T-helper 2 cell (primary cell): Measurements from ENCODE around the gene PAX3.
"Not testable (repeated sequence)": the region's sequence is repeated elsewhere in the genome, so short reads cannot be mapped to it uniquely, and the experiment has no call there.

ENCODE experiments used
- DNase-seq, 5 experiments: peaks; one replicate each; pipeline versions ENCODE4 v3.0.0 to v3.0.0-alpha.2; 2012 to 2022

The PAX3 gene

DNA sequence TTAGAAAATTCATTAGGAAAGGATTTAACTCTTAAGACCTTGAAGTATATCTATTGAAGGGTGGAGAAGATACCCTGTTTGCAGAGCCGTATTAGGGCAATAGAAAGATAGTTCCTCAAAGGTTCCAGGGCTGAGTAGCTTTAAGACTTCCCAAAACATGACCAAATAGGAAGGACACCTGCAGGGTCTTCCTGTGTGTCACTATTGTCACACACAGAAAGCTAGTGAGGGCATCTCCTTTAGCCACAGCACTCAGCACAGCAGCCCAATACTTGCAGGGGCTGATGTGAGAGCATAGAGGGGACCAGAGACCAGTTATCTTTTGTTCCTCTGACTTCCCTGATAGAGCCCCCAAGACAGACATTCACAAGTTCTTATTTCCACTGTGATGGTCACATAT lies 93.7 kb downstream of the PAX3 start:
- no peak for DNase-seq

DNA sequence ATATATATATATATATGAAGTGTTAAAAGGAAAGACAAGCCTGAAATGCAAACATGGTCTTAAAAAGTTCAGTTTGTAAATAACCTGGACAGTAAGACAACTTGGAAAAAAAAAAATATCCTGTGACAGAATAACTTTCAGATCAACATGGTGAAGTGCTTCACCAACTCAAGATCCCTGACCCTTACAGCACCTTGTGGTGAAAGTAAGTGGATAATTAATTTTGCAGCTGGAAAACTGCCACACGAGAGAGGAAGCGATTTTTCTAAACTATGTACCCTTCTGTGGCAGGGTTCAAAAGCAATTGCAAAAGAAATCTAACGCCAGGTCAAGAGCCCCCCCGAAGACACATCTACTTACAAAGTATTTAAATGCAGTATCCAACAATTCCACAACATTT lies 95.8 kb downstream of the PAX3 start:
- DNase-seq = no peak

DNA sequence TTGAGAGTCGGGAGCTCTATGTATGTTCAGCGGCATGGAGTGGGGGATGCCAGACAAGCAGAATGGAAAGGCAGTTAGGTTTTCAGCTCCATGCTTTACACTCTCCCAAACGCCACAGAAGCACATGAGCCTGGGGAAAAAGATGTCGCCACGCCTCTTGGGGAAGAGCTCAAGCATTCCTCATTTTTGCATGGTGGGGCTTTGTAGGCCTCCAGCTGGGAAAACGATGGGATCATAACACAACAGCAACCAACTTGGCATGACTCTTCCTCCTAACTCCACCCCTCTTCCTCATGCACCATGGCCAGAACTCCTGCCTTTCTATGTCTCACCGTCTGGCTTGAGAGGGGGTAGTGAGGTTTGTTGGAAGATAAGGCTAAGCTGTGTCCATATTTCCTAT lies 102.6 kb downstream of the PAX3 start:
- no peak for DNase-seq

DNA sequence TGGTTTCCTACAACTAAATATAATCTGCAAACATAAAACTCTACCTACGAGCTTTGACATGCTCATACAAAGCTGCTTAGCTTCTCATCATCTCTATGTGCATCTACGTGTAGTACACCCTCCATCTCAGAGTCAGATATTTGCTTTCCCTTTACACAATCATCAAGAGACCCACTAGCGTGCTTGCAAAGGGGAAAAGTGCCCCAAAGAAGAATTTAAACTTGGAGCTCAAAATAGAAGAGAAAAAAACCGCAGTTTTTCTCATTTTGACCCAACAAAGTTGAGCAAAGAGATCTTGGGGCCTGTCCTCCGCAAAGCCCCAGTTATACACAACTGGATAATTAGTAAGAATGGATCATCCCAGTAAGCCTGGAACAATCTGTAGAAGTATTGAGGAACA lies 104.1 kb downstream of the PAX3 start:
- peak in 1 of 5 experiments; percentile 5 for DNase-seq

DNA sequence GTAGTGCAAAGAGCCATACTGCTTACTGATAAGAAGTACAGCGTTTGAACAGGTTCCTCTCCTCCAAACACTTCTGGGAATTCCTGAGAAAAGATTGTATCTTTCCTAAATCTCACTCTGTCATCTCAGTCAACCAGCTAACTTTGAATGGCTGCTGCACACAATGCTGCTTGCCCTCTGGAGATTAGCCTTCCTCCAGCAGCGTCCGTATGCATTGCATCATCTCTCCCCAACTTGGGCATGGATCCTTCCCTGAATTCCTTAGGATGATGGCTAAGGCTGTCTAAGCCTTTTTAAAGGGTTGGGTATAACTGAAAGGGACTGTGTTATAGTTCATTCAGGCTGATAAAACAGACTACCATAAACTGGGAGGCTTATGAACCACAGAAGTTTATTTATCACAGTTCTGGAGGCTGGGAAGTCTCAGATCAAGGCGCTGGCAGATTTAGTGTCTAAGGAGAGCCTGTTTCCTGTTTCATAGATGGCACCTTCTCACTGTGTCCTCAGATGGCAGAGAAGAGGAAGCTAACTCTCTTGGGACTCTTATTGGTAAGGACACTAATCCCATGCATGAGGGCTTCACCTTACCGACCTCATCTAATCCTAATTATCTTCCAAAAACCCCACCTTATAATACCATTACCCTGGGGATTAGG lies 105.3 kb downstream of the PAX3 start:
- DNase-seq = no peak

DNA sequence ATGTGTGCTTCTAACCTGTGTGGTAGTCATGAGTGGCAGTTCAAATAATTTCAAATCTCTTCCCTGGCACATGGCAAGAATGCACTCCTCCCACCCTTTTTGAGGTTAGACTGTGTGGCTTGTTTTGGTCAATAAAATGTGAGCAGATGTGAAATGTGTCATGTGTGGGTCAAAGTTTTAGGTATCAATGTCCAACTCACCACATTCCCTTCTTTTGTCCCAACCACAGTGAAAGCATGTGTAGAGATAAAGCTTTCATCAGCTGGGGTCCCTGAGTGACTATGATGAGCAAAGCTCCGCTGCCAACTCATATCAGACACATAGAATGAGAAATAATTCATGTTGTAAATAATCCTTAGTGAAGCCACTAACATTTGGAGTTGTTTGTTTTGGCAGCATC lies 118.2 kb downstream of the PAX3 start:
- no peak for DNase-seq

DNA sequence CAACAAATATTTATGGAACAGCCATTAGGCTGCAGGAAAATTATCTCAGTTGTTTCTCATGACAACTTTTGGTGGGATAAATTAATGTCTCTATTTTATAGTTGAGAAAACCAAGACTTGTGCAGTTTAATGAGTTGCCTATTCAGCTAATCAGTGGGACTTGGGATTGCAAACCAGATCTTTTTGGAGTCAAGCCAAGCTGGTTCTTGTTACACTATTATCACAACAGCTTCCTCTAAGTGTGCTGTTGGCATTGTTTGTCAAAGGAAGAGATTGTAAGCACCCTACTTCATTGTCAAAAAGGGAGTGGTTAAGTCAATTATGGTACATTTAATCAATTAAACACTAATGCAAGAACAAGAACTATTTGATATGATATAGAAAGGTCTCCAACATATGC lies 119.2 kb downstream of the PAX3 start:
- DNase-seq = no peak

DNA sequence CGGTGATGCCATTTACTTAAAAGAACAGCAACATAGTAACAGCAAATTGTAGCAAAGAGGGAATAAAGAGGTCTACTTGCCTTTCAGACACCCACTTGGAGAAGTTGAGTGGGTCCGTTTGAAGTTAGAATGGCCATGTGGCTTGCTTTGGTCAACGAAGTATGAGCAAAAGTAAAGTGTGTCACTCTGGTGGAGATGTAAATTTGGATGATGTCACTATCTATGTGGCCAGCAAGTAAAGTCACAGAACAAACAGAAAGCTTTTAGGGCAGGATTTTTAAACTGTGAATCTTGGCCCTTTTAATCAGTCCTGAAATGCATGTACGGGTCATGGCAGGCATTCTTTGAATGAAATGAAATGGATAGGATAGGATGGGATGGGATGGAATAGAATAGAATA lies 120.3 kb downstream of the PAX3 start:
- DNase-seq = no peak

DNA sequence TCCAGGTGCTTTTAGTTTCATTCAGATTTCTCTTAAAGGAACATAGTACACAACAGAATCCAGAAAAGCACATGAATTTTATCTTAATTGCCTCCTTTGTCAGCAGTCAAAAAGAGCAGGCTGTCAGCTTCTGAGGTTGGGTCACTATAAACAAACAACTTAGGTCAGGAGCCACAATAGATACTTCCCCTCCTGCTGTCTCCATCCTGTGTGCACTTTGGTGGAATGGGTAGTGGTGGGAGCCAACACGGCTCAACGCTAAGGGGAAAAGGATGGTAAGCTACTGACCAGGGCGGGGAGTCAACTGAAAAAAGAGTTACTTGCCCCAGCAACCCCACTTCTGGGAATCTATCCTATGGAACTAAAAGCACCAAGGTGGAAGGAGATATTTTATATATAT lies 121.9 kb downstream of the PAX3 start:
- DNase-seq = no peak

DNA sequence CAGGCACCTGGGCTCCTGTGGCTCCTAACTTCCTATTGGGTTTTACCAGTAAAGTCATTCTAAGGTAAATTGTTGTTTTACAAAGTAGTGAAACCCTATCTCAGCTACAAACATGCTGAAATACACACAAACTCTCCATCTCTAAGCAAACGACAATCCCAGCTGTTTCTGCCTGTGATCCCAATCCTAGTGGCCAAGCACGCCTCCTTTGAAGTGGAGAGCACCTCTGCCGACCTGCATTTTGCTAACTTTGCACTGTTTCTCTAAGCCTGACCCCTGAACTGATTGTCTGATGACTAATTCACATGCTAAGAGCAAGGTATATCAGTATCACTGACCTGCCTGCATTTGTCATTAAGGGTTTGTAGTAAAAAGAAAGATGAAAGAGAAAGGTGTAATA lies 124.3 kb downstream of the PAX3 start:
- DNase-seq = no peak

DNA sequence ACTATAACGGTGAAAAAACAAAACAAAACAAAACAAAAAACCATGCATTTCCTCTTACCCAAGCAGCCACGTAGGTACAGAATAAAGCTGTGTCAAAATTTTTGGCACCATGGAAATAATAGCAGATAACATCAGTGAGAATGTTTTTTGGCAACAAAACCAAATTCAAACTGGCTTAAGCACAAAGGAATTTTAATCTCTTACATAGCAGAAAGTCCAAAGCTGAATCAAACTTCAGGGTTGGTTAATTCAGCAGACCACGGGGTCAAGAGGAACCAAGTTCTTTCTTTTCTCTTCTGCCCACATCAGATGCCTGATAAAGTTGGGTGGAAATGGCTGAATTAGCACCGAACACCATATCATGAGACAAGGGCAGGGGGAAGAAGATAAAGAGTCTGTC lies 129.5 kb downstream of the PAX3 start:
- DNase-seq = no peak

DNA sequence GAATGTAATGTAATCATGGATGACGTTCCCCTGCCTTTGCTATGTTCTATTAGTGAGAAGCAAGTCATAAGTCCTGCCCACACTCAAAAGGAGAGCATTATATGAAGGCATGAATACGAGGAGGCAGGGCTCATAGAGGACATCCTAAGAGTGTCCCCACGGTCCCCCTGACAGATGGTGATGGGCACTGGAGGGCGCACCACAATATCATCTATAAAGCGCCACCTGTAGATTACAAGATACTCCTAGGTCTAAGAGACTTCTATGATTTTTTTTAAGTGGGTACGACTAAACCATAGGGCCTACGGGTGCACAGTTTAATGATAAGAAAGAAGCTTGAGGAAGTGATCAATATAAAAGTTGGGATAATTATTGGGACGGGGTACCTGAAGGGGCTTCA lies 131.0 kb downstream of the PAX3 start:
- DNase-seq = no peak

DNA sequence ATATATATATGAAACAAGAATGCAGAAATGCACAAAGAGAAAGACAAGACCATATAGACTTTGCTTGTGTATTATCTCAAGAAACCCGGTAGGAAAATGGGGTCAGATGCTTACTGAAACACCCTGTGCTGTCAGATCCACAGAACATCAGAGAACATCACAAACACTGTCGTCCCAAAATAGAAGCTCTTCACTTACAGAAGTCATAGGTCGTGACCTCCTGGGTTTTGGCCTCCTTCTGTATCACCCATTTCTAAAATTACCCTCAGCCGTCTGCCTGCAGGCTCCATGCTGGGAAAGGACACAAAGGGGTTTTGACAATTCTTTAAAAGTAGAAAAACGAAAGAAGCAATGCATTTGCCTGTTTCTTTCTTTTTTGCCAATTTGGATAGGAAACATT lies 137.9 kb downstream of the PAX3 start:
- DNase-seq = no peak

DNA sequence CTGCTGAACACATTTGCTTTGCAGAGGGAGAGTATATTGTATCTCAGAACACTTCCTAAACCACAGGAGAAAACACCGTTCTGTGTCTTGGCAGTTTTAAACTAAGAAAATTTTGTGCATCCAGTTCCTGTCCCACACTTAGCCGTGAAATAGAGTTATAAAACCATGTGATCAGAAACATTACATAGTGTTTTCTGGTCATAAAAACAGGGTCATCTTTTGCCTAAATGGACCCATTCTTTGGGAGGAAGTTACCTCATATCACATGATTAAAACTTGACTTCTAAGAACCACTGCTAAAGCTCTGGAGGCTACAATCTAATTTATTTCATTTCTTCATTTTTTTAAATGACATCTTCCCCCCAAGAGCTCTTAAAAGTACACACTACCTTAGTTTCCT lies 138.7 kb downstream of the PAX3 start:
- no peak for DNase-seq

DNA sequence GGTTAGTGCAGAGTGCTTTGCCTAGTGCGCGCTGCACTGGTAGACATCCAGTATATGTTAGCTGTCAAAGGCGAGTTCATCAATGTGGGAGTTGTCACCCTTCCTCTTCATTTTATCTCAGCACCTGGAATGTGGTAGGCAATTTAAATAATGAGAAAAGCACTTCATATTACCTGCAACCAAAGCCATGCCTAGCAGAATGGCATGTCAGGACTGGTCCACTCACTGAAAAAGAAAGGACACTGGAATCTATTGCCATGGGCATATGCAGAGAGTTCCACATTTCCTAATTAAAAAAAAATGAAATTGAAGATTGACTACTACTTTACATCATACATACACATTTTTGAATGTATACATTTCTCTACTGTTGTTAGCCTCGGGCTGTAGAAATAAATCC lies 139.6 kb downstream of the PAX3 start:
- DNase-seq = no peak

DNA sequence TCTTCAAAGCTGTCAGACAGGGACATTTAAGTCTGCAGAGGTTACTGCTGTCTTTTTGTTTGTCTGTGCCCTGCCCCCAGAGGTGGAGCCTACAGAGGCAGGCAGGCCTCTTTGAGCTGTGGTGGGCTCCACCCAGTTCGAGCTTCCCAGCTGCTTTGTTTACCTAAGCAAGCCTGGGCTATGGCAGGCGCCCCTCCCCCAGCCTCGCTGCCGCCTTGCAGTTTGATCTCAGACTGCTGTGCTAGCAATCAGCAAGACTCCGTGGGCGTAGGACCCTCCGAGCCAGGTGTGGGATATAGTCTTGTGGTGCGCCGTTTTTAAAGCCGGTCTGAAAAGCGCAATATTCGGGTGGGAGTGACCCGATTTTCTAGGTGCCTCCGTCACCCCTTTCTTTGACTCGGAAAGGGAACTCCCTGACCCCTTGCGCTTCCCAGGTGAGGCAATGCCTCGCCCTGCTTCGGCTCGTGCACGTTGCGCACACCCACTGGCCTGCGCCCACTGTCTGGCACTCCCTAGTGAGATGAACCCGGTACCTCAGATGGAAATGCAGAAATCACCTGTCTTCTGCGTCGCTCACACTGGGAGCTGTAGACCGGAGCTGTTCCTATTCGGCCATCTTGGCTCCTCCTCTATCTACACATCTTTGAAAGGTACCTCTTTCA lies 143.7 kb downstream of the PAX3 start:
- DNase-seq = not testable (repeated sequence)
